HG03066 (cell line): Measurements from ENCODE around the gene CELA3B.
"Not testable (repeated sequence)": the region's sequence is repeated elsewhere in the genome, so short reads cannot be mapped to it uniquely, and the experiment has no call there.

Experiments used
- ATAC-seq: cut with Tn5 transposase; IDR thresholded peaks from one replicate; pipeline ENCODE4 v1.9.1; 2021; ENCODE audit warnings: low read depth; ENCODE audit not compliant: unreplicated experiment

The CELA3B gene

DNA sequence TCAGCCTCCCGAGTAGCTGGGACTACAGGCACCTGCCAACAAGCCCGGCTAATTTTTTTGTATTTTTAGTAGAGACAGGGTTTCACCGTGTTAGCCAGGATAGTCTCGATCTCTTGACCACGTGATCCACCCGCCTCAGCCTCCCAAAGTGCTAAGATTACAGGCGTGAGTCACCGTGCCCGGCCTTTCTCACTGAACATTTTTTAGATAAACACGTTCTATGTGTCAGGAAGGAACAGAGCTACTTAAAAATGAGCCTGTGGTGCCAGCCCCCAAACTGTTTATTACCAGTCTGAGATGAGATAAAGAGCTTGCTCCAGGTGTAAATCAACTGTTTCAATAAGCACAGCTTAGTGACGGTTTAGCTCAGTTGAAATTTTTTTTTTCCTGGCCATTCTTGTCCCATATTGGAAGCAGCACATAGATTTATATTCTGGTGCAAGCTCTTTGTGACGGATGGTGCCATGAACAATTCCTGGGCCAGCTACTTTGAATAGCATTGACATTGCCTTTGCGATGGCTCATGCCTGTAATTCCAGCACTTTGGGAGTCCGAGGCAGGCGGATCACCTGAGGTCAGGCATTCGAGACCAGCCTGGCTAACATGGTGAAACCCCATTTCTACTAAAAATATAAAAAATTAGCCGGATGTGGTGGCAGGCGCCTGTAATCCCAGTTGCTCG, 33.7 kb upstream of the CELA3B start:
- not testable (repeated sequence) for ATAC-seq

DNA sequence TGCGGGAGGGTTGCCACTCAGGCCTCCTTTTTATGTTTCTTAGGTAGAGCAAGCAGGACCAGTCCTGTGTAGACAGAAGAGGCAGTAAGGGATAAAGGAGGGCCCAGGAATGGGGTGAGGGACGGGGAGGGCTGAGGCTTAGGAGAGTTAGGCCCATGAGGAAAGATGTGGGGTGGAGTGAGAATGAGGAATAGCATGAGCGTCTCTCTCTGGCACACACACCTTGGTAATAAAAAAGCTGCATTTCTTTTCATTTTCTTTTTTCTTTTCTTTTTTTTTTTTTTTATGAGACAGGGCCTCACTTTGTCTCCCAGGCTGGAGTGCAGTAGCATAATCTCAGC, 32.1 kb upstream of the CELA3B start:
- ATAC-seq, result no peak

DNA sequence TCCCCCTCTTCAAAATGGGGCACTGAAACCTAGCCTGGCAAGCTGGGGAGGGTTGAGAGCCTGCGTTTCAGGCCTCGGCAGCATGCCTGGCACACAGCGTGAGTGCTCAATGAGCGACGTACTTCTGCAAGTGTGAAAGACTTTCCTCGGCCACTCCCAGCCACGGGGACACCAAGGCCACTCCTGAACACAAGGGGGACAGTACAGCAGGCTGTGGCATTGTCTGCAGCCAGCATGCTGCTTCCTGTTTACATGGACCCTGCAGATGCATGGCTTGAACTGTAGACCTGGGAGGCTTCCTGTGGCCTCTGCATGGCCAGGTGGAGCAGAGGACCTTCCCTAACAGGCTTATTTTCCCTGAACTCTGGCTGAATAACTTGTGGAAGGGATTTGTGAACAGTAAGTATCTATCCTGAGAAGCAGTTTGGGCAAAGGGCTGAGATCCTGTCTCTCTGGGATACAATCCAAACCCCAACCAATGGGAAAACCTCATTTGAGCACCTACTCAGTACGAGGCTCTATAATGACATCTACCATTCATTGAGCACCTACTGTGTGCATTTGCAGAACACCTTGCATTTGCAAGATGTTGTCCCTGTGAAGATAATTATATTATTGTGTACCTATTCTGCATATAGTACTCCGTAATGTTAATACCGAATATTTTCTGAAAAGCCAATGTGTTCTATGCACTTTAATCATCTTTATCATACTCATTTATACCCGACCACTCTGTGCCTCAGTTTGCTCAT, 29.8 kb upstream of the CELA3B start:
- no peak for ATAC-seq

DNA sequence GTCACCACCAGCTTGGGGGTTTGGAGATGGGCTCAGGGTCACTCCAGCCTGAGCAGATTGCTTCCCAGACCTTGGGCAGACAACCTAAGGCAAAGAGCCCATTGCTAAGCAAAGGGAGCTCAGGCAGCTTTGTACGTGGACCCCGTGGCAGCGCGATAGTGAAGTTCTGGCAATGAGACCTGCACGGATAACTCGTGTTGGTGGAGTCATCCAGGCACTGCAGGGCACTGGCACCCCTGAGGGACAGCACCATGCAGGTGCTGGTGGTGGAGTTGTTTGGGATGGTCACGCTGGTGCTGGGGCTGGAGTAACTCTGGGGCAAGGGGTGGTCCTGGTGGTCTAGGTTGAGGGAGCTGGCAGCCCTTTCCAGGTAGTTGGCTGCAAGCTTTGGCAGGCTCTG, 26.1 kb upstream of the CELA3B start:
- no peak for ATAC-seq

DNA sequence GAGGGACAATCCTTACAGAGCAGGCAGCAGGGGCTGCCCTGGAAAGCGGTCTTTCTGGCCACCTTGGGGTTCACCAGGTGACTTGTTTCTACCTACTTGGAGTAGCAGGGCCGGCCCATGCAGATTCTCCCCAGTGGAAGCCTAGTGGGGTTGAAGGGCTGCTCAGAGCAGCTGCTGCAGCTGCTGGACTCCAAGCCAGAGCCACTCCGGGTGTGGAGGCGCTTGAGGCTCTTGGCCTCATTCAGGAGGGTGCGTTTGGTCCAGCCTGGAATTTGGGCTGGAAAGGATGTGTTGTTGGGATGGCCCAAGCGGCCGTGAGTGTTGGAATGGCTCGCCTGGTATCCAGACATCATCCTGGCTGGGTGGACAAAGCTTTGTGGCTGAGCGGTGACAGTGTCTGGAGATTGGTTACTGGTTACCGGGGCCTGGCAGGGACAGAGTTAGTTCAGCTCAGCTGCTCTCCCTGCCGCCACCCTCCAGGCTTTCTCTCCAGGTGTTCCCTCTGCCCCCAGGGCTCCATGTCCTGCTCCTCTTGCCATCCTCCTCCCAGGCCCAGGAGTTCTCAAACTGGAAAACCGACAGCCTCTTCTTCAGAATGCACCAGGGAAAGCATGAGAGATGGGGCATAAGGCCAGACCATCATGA, 25.5 kb upstream of the CELA3B start:
- no peak for ATAC-seq

DNA sequence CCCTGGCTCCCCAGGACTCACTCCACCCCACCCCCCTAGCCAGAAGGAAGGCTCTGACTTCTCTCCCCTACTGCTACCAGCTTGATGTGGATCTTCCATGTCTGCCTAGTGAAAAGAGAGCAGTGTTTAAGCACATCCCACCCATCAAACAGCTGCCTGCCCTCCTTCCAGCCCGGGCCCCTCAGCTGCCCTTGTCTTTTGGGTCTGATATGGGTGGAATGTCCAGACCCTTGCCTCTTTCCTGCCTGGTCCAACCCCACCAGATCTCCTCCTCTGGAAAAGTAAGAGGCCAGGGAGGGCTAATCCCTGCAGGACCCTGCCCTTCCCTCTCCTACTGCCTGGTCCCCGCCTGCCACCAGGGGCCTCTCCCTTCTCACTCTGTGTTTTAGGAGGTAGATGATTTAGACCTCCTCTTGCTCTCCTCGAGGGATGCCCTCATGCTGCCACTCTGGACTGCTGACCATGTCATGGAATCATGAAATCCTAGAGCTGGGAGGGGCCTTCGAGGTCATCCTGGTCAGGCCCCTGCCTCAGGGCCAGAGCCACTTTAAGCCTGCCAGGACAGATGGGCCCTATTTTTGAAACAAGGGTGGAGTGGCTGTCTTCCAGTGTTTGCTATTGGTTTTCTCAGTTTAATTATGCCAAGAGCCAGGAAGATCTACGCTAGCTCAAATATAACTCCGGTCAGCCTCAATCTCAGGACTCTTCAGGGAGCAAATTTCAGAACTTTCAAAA, 23.9 kb upstream of the CELA3B start:
- ATAC-seq, result no peak

DNA sequence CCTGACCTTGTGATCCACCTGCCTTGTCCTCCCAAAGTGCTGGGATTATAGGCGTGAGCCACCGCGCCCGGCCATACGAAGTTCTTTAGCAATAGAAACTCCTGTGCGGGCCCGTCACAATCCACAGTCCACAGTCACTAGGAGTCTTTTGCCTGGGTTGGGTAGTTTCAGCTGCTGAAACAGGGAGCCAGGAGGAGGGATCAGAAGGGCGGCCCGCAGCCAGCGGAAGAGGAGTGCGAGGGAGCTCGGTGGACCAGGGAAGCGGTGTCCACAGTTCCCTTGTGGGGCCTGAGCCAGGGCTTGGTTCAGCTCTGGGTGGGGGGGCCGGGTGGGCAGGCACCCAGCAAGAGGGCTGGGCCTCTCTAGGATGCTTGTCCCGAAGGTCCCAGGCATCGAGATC, 21.8 kb upstream of the CELA3B start:
- ATAC-seq, result no peak

DNA sequence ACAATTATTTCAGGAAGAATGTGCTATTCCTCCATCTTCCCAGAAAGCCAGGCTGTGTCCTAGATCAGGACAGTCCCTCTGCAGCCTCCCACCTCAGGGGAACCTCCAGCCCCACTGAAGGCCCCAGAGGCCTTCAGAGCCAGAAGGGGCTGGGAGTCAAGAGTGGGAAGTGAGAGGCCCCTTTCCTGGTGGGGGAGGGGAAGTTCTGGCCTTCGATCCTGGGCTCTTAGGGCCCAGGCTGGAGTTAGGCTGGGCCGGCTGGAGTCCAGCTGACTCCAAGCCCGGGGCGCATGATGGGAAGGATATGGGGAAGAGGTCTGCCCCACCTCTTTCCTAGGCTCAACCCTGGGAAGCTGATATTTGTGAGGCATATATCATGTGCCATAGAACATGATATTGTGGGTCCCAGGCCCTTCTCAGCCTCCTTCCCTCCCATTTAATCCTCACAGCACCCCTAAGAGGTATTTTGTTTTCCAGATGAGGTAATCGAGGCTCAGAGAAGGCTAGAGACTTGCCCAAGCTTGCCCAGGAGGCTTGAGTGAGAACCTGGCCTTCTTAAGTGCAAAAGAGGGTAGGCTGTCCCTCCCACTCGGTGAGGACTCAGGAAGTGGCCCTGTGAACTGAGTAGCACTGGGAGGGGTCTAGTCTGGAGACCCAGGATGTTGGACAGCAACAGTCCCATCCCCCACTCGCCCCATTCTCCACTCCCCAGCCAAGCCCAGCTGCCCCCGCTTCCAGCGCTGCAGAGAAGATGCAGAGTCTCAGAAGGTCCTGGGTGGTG, 21.1 kb upstream of the CELA3B start:
- ATAC-seq, result no peak

DNA sequence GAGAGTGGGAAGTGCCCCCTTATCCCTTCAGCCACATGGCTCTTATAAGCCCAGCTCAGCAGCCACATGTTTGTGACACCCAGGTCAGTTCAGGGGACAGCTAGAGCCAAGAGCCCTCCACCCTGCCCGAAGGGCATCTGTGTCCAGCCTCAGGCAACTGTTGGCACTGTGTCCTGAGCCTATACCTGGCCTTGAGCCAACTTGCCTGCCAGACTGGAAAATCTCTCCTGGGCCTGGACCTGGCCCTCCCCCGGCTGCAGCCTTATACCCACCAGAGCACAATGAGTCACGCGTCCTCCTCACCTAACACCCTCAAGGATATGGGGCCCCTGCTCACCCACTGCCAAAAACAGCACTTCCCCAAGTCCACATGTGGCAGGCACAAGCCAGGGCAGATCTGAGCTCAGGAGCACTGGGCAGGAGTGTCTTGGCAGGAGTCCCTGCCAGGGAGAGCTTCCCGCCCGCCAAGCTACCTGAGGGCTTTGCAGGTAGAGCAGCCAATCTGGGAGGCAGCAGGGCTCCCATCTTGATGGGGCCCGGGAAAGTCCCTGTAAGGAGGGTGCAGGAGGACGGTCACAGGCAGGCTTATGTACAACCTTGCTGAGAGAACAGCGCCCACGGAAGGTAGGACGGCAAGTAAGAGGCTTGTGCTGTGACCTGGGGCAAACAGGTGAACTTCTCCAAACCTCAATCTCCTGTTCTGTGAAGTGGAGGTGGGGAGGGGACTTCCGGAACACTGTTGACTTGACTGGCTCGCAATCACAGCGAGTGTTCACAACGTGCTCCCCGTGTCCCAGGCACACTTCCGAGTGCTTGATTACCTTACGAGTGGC, 19.9 kb upstream of the CELA3B start:
- ATAC-seq, result no peak

DNA sequence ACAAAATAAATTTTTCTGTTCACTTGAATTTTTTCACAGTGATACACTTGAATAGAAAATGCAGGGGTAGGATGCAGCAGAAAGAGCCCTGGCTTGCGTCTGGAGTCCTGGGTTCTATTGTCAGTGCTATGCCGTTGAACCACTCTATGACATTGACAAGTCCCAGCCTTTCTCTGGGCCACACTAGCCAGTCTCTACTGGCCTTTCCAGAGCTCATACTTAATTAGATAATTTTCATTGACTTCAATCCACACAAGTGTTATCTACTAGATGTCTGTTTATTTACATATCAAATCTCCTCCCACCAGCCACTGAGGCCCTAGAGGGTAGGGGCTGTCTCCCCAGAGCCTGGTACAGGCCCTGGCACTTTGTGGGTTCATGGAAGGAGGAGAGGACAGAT, 15.5 kb upstream of the CELA3B start:
- no peak for ATAC-seq

DNA sequence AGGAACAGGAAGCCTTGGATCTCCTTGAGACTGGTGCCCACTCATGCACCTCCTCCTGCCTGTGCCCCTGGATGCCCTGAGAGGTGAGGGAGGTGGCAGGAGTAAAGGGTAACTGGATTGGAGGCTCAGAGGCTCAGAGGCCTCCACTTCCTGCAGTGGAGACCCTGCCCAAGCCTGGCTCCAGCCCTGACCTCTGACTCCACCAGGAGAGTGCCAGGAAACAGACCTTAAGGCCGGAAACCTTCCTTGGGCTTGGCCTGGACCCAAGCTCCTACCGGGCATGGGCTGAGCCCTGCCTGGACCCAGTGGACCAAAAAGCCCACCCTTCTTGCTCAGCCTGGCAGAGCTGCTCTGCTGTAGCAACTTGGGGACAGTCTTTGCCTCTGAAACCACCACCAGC, 15.0 kb upstream of the CELA3B start:
- ATAC-seq, result no peak

DNA sequence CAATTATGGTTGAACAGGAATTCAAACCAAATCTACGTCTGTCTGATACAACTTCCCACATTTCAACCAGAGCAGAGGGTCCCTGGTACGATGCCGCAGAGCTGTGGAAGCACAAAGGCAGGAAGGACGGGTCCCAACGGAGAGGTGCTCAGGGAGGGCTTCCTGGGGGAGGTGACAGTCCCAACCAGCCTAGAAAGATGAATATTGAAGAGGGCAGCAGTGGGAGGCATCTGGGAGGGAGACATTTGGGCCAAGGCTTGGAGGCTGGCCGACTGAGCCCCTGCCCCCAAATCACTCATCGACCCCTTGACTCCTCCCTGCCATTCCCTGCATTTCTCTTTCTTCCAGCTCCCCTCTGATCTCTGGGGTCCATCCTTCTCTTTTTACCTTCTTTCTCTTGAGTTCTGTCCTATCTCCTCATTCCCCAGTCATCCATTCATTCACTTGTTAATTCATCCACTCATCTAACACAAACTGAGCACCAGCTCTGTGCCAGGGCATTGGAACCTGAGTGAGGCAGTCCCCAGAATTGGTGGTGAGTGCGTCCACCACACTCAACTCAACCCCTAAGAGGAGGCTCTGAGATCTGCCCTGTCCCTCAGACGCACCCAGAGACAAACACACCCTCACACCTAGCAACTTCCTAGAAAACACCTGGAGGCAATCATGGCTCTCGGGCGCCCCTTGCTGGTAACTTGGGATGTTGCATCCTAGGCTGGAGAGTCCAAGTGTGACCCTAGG, 13.2 kb upstream of the CELA3B start:
- ATAC-seq, result no peak

DNA sequence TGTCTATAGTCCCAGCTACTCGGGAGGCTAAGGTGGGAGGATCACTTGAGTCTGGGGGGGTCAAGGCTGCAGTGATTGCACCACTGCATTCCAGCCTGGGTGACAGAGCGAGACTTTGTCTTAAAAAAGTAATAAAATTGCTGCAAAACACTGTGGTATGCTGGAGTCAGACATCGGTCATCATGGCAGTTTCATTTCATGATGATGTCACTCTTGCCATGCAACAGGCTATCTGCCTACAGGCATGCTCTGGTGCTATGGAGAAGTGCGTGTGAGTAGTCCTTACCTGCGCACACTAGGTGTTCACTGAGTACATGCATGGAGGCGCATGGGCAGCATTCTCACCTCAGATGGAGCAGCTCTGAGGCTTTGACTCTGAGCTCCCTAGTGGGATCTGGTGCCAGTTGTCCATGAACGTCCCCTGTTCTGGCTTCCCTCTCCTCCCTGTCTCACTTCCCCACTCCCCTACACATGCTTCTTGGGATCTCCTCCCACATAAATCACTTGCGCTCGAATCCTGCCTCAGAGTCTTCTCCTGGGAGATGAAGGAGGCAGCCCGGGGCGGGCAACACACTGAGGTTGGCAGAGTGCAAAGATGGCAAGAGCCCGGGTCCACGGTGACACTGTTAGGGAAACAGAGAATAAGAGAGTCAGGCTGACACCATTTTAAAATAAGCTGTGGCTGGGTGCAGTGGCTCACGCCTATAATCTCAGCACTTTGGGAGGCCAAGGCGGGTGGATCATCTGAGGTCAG, 10.4 kb upstream of the CELA3B start:
- no peak for ATAC-seq

DNA sequence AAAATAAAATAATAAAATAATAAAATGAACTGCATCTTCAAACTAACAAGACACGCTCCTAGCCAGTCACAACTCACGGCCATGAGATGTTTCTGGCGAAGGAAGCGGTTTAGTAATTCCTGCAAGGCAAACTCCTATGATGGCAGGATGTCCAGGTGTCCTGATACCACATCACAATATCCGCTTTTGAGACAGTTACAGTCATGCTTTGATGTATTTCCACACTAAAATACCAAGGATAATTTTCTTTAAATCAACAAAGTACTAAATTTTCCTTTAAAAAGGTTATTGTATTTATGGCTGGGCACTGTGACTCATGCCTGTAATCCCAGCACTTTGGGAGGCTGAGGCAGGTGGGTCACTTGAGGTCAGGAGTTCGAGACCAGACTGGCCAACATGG, 9.6 kb upstream of the CELA3B start:
- not testable (repeated sequence) for ATAC-seq

DNA sequence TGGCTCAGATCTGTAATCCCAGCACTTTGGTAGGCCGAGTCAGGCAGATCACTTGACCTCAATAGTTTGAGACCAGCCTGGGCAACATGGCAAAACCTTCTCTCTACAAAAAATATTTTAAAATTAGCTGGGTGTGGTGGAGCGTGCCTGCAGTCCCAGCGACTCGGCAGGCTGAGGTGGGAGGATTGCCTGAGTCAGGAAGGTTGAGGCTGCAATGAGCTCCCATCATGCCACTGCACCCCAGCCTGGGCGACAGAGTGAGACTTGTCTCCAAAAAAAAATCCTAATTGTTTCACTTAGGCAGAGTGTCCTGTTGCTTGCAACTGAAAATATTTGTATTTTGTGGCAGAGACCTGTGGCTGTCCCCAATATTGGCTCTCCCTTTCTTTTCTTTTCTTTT, 7.8 kb upstream of the CELA3B start:
- ATAC-seq, result not testable (repeated sequence)

DNA sequence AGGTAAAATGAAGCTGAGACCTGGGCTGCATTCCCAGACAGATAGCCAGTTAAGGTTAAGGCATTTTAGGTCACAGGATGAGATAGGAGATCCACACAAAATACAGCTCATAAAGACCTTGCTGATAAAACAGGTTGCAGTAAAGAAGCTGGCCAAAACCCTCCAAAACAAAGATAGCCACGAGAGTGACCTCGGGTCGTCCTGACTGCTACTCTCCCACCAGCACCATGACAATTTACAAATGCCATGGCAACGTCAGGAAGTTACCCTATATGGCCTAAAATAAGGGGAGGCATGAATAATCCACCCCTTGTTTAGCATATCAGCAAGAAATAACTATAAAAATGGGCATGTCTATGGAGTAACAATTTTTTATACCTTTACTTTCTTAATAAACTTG, 6.3 kb upstream of the CELA3B start:
- not testable (repeated sequence) for ATAC-seq

DNA sequence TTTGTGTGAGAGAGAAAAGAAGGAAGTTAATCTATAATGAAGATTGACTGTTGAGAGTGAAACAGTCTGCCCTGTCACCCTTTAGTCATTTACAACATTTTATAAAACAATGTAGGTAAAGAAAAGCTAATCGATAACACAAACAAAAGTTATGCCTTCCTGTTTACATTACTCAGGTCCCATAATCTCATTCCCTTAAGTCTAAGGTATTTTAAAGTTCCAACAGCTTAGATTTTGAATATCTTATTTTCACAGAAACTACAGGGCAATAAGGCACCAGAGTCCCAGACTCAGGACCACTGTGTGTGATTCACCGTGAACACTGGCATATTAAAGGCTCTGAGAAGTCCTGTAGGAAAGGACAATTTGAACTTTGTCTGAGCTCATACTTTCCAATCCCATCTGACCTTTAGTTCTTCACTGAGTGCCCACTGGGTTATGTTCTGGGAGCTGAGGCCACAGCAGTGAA, 3.8 kb upstream of the CELA3B start:
- not testable (repeated sequence) for ATAC-seq

DNA sequence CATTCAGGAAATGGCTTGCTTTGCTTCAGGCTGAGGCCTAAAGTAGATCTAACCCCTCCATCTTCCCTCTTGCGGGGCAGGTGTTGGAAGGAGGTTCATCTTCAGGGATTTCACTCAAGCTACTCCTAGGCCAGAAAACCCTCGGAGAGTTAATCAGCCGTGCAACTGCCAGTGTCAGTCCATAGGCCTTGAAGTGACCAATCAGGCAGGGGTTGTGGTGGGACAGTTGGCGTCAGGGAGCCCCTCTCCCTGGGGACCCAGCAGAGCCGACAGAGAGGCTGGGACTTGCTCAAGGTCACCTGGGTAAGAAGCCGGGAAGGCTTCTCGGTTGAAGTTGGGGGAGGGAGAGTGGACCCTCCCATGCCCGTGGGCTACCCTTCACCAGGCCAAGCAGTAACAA, 2.9 kb upstream of the CELA3B start:
- ATAC-seq, result not testable (repeated sequence)
